H1 (cell line): ENCODE measurements around the gene PMS1. TPM values are rescaled to one million over a fixed set of nuclear protein-coding genes. Genes with fewer than 3 reads are reported as not detected.

Source experiments
- CREB1 ChIP-seq: IDR thresholded peaks from 2 replicates; pipeline ENCODE4 v1.6.1; 2012; ENCODE audit warnings: inconsistent platforms
- TCF12 ChIP-seq: IDR thresholded peaks from 2 replicates; pipeline ENCODE4 v1.6.1; 2011; ENCODE audit warnings: low read depth, mild to moderate bottlenecking, low read length
- polyA plus RNA-seq, 7 experiments: library from polyadenylated mRNA; depleted of rRNA in 3 of 7; stranded (reverse) in 5 of 7; unstranded in 2 of 7; fragments of >200 nt in 5 of 7; fragments of 200-250 nt in 2 of 7; gene quantifications; 1 replicate in 5 of 7; 2 replicates in 1 of 7; 4 replicates in 1 of 7; pipeline versions ENCODE4 v1.2.1 to v1.2.3, GENCODE V29; 2011 to 2013; ENCODE audit warnings: missing spikeins in 2 of 7, mixed read lengths in 2 of 7
- total RNA-seq: library from RNA; stranded (reverse); fragmentation: NEBNext Ultra II Directional; extraction: Animal tissue kit (Norgen Biotek cat#: 25700); gene quantifications from 2 replicates; pipeline ENCODE4 v1.2.1, GENCODE V29; 2021
- TF ChIP-seq, protein P1 (sequence below): fragments of 300-600 bp; sonication (generic); IDR thresholded peaks from 2 replicates; pipeline ENCODE4 v1.7.1; 2012; ENCODE audit warnings: low read length, moderate library complexity, mild to moderate bottlenecking, inconsistent platforms; ENCODE audit not compliant: insufficient replicate concordance

The PMS1 gene
- total and polyA plus RNA-seq, 2 of the 8 experiments (the other 6 are each of a cell fraction or from before 2014, with no cell fraction given) = 13.1 to 59.7 TPM

DNA sequence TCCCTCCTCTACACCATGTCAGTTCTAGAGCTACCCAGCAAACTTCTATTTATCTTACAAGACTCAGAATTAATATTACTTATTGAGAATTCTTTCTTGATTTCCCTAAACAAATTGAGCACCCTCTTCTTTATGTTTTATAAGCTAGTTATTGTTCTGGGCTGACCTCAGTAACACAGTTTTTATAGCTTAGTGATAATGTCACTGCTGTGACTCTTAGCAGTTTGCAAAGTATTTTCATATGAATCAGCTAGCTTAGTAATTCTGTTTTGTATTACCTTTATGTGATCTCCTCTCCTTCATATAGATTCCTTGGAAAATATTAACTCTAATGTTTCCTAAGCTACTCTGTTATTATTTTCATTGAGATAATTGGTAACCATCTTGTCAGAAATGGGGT, 114.9 kb downstream of the PMS1 start (continued):
- TF ChIP-seq, protein P1, sequence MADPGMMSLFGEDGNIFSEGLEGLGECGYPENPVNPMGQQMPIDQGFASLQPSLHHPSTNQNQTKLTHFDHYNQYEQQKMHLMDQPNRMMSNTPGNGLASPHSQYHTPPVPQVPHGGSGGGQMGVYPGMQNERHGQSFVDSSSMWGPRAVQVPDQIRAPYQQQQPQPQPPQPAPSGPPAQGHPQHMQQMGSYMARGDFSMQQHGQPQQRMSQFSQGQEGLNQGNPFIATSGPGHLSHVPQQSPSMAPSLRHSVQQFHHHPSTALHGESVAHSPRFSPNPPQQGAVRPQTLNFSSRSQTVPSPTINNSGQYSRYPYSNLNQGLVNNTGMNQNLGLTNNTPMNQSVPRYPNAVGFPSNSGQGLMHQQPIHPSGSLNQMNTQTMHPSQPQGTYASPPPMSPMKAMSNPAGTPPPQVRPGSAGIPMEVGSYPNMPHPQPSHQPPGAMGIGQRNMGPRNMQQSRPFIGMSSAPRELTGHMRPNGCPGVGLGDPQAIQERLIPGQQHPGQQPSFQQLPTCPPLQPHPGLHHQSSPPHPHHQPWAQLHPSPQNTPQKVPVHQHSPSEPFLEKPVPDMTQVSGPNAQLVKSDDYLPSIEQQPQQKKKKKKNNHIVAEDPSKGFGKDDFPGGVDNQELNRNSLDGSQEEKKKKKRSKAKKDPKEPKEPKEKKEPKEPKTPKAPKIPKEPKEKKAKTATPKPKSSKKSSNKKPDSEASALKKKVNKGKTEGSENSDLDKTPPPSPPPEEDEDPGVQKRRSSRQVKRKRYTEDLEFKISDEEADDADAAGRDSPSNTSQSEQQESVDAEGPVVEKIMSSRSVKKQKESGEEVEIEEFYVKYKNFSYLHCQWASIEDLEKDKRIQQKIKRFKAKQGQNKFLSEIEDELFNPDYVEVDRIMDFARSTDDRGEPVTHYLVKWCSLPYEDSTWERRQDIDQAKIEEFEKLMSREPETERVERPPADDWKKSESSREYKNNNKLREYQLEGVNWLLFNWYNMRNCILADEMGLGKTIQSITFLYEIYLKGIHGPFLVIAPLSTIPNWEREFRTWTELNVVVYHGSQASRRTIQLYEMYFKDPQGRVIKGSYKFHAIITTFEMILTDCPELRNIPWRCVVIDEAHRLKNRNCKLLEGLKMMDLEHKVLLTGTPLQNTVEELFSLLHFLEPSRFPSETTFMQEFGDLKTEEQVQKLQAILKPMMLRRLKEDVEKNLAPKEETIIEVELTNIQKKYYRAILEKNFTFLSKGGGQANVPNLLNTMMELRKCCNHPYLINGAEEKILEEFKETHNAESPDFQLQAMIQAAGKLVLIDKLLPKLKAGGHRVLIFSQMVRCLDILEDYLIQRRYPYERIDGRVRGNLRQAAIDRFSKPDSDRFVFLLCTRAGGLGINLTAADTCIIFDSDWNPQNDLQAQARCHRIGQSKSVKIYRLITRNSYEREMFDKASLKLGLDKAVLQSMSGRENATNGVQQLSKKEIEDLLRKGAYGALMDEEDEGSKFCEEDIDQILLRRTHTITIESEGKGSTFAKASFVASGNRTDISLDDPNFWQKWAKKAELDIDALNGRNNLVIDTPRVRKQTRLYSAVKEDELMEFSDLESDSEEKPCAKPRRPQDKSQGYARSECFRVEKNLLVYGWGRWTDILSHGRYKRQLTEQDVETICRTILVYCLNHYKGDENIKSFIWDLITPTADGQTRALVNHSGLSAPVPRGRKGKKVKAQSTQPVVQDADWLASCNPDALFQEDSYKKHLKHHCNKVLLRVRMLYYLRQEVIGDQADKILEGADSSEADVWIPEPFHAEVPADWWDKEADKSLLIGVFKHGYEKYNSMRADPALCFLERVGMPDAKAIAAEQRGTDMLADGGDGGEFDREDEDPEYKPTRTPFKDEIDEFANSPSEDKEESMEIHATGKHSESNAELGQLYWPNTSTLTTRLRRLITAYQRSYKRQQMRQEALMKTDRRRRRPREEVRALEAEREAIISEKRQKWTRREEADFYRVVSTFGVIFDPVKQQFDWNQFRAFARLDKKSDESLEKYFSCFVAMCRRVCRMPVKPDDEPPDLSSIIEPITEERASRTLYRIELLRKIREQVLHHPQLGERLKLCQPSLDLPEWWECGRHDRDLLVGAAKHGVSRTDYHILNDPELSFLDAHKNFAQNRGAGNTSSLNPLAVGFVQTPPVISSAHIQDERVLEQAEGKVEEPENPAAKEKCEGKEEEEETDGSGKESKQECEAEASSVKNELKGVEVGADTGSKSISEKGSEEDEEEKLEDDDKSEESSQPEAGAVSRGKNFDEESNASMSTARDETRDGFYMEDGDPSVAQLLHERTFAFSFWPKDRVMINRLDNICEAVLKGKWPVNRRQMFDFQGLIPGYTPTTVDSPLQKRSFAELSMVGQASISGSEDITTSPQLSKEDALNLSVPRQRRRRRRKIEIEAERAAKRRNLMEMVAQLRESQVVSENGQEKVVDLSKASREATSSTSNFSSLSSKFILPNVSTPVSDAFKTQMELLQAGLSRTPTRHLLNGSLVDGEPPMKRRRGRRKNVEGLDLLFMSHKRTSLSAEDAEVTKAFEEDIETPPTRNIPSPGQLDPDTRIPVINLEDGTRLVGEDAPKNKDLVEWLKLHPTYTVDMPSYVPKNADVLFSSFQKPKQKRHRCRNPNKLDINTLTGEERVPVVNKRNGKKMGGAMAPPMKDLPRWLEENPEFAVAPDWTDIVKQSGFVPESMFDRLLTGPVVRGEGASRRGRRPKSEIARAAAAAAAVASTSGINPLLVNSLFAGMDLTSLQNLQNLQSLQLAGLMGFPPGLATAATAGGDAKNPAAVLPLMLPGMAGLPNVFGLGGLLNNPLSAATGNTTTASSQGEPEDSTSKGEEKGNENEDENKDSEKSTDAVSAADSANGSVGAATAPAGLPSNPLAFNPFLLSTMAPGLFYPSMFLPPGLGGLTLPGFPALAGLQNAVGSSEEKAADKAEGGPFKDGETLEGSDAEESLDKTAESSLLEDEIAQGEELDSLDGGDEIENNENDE = no peak
- TF ChIP-seq CREB1 = no peak
- no peak for TF ChIP-seq TCF12
